GM12878 (cell line): ENCODE results near the gene ERC1. TPM values are rescaled to one million over a fixed set of nuclear protein-coding genes. Genes with fewer than 3 reads are reported as not detected.

Experiments
- ATAC-seq: fragments of 200-7000 bp; cut with Tn5 transposase; 3 replicates; pipeline ENCODE4 v1.9.1; 2020; ENCODE audit warnings: mild to moderate bottlenecking, moderate library complexity
- BruUV-seq: library from RNA; stranded (reverse); fragments of 400-500 nt; replicated peaks from 2 replicates; lab custom pipeline; 2021; lab: Mats Ljungman, UMichigan
- CTCF ChIA-PET: fragments of 300-600 bp; sonication (Branson Sonifier 250); formaldehyde crosslinking; extraction: SDS; loops from one replicate; lab custom pipeline; 2021; ENCODE audit warnings: inconsistent platforms; lab: Yijun Ruan, JAX
- POLR2A ChIA-PET: fragments of 350-600 bp; formaldehyde crosslinking; extraction: SDS; loops from one replicate; lab custom pipeline; 2021; ENCODE audit warnings: inconsistent platforms; lab: Charles Lee
- RAD21 ChIA-PET: fragments of 300-600 bp; sonication (Branson Sonifier 250); formaldehyde crosslinking; loops from one replicate; lab custom pipeline; 2023; ENCODE audit warnings: antibody characterized with exemption; ENCODE audit not compliant: unreplicated experiment; lab: Charles Lee
- SMC1A ChIA-PET: fragments of 300-600 bp; sonication (Branson Sonifier 250); formaldehyde crosslinking; loops from one replicate; lab custom pipeline; 2023; ENCODE audit not compliant: unreplicated experiment, uncharacterized antibody; lab: Charles Lee
- DNase-seq: peaks from one replicate; pipeline ENCODE4 v3.0.0-alpha.2; 2011; ENCODE audit warnings: low read depth, low spot score
- FAIRE-seq: peaks from 3 replicates; lab custom pipeline; 2011; peaks lifted over from hg19 to GRCh38; lab: Jason Lieb, UNC
- H2AFZ ChIP-seq: 2 replicates; pipeline ENCODE4 v1.6.0; 2011; ENCODE audit warnings: low read depth, low read length, control low read depth; ENCODE audit not compliant: control insufficient read depth
- H3K27ac ChIP-seq: 2 replicates; pipeline ENCODE4 v1.5.1; 2011; ENCODE audit warnings: control low read depth; ENCODE audit not compliant: control insufficient read depth, insufficient read depth
- H3K27me3 ChIP-seq, 2 experiments: replicated peaks in 1 of 2; 2 replicates each; pipeline versions ENCODE4 v1.6.0 to v1.6.1; 2011; ENCODE audit warnings: low read length in 1 of 2; ENCODE audit not compliant: control insufficient read depth in 2 of 2, insufficient read depth in 2 of 2
- H3K36me3 ChIP-seq, 2 experiments: 2 replicates each; pipeline ENCODE4 v1.5.1; 2011; ENCODE audit warnings: low read length in 1 of 2; ENCODE audit not compliant: control insufficient read depth in 2 of 2, insufficient read depth in 2 of 2
- H3K4me1 ChIP-seq: 2 replicates; pipeline ENCODE4 v1.6.1; 2011; ENCODE audit warnings: mild to moderate bottlenecking, low read length, moderate library complexity, mixed read lengths; ENCODE audit not compliant: control insufficient read depth, insufficient read depth
- H3K4me2 ChIP-seq: 2 replicates; pipeline ENCODE4 v1.6.0; 2011; ENCODE audit warnings: control low read depth; ENCODE audit not compliant: control insufficient read depth, insufficient read depth
- H3K4me3 ChIP-seq: fragments of 200-600 bp; sonication (generic); 2 replicates; pipeline ENCODE4 v1.5.1; 2016
- H3K79me2 ChIP-seq: 2 replicates; pipeline ENCODE4 v1.6.0; 2011; ENCODE audit warnings: low read length; ENCODE audit not compliant: control insufficient read depth, insufficient read depth
- H3K9ac ChIP-seq: 2 replicates; pipeline ENCODE4 v1.8.0; 2011; ENCODE audit warnings: low read length, control low read depth, mixed read lengths; ENCODE audit not compliant: control insufficient read depth, insufficient read depth
- H3K9me3 ChIP-seq: replicated peaks from 3 replicates; pipeline ENCODE4 v1.5.1; 2011; ENCODE audit warnings: mild to moderate bottlenecking, low read length; ENCODE audit not compliant: control insufficient read depth, insufficient read depth
- H4K20me1 ChIP-seq: 2 replicates; pipeline ENCODE4 v1.6.0; 2011; ENCODE audit not compliant: control insufficient read depth, insufficient read depth
- CEBPB ChIP-seq, 2 experiments: fragments of 150-350 bp in 1 of 2; IDR thresholded peaks; 2 replicates each; pipeline ENCODE4 v1.6.1; 2012 to 2014; ENCODE audit warnings: low read depth in 2 of 2, low read length in 2 of 2, borderline replicate concordance in 1 of 2, inconsistent platforms in 1 of 2
- CHD2 ChIP-seq: IDR thresholded peaks from 2 replicates; pipeline ENCODE4 v1.6.1; 2011; ENCODE audit warnings: low read depth, low read length, improper control_type of control experiment, borderline replicate concordance
- GABPA ChIP-seq: IDR thresholded peaks from 2 replicates; pipeline ENCODE4 v1.6.1; 2014; ENCODE audit warnings: antibody characterized with exemption, low read depth, mild to moderate bottlenecking, inconsistent platforms
- HCFC1 ChIP-seq: fragments of 150-350 bp; IDR thresholded peaks from 2 replicates; pipeline ENCODE4 v1.6.1; 2014; ENCODE audit warnings: low read length
- HSF1 ChIP-seq: fragments of 150-350 bp; IDR thresholded peaks from 2 replicates; pipeline ENCODE4 v1.6.1; 2014; ENCODE audit warnings: mild to moderate bottlenecking, low read depth, low read length
- KLF5 ChIP-seq: fragments of 450-650 bp; IDR thresholded peaks from 2 replicates; pipeline ENCODE4 v1.6.1; 2014; ENCODE audit warnings: mild to moderate bottlenecking; ENCODE audit not compliant: partially characterized antibody
- NR2F1 ChIP-seq: fragments of 450-650 bp; conservative IDR thresholded peaks from 2 replicates; pipeline ENCODE4 v1.6.1; 2017; ENCODE audit warnings: mild to moderate bottlenecking
- SMAD1 ChIP-seq: fragments of 450-650 bp; IDR thresholded peaks from 2 replicates; pipeline ENCODE4 v1.6.1; 2018; ENCODE audit warnings: mild to moderate bottlenecking, low read depth; ENCODE audit not compliant: partially characterized antibody
- ZNF592 ChIP-seq: fragments of 450-650 bp; IDR thresholded peaks from 2 replicates; pipeline ENCODE4 v1.6.1; 2017; ENCODE audit warnings: mild to moderate bottlenecking, moderate library complexity
- ZNF622 ChIP-seq: fragments of 450-650 bp; IDR thresholded peaks from 2 replicates; pipeline ENCODE4 v1.6.1; 2017; ENCODE audit warnings: mild to moderate bottlenecking, inconsistent platforms
- WGBS: methylation state at CpG from one replicate; pipeline ENCODE4 v1.1.6; 2016; ENCODE audit warnings: low lambda C conversion rate; ENCODE audit not compliant: insufficient replicate concordance, insufficient coverage; ENCODE audit errors: missing lambda C conversion rate; 5-methylcytosine and 5-hydroxymethylcytosine counted together
- in situ Hi-C: fragments of 300-500 bp; cut with MboI; formaldehyde crosslinking; loops from 9 replicates; pipeline ENCODE4 v1.14.3; 2018; ENCODE audit warnings: mixed read lengths
- intact Hi-C: fragments of 100-400 bp; cut with micrococcal nuclease; formaldehyde crosslinking; loops from one replicate; pipeline ENCODE4 v1.14.2; 2022; ENCODE audit not compliant: unreplicated experiment
- polyA plus RNA-seq, 11 experiments: library from polyadenylated mRNA; depleted of rRNA in 4 of 11; unstranded in 6 of 11; stranded (reverse) in 5 of 11; fragments of >200 nt; fragmentation: Nextera tagmentation in 4 of 11; fragmentation: Illumina TruSeq in 1 of 11; extraction: Ambion mirVana in 4 of 11; extraction: Trizol in 1 of 11; gene quantifications; 1 replicate in 1 of 11; 2 replicates in 10 of 11; pipeline versions ENCODE4 v1.2.1 to v1.2.3, GENCODE V29; 2011 to 2016; ENCODE audit warnings: inconsistent platforms in 2 of 11, missing spikeins in 2 of 11, low read depth in 1 of 11
- total RNA-seq, 4 experiments: library from RNA; depleted of rRNA in 3 of 4; stranded (reverse); fragments of >200 nt in 3 of 4; fragmentation: Illumina TruSeq in 1 of 4; extraction: Trizol in 1 of 4; gene quantifications; 2 replicates each; pipeline versions ENCODE4 v1.2.1 to v1.2.3, GENCODE V29; 2013 to 2021
- TF ChIP-seq, protein P1 (sequence below): IDR thresholded peaks from 2 replicates; pipeline ENCODE4 v1.6.1; 2012; ENCODE audit warnings: low read depth, low read length, improper control_type of control experiment
- TF ChIP-seq, protein P2 (sequence below): IDR thresholded peaks from 2 replicates; pipeline ENCODE4 v1.6.1; 2011; ENCODE audit warnings: borderline replicate concordance, low read depth, mild to moderate bottlenecking, moderate library complexity, low read length; ENCODE audit not compliant: insufficient read depth, poor library complexity, severe bottlenecking

The ERC1 gene
- total and polyA plus RNA-seq, 10 of the 15 experiments (the other 5 are each of a cell fraction or from before 2014, with no cell fraction given): 0.75 to 8.0 (median 5.0) TPM

DNA sequence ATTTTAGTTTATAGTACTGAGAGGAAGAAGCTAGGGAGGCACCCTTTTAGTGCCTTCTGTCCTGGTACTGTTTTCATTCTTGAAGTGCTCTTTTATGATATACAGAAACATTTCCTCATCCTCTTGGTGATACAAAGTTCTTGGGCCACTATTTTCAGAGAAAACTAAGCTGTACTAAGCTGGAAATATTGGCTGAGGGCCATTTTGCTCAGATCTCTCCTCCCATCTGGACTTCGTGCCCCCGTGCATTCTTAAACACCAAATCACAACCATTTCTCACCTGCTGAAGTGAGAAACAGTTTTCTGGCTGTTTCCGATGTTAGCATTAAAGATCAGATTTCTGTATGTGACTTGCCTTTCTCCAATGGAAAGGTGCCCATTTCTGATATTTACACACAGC, 444.4 kb downstream of the ERC1 start:
- H3K27me3 ChIP-seq: no peaks in the 10 kb centered on the region
- 36% methylated on average over 3 of the region's 3 CpGs for WGBS
- FAIRE-seq: no peak
- in situ Hi-C loops (no loop called here), intact Hi-C loops (no loop called here)
- no peaks in the 10 kb centered on the region for H4K20me1 ChIP-seq
- ChIA-PET POLR2A (interaction anchor here (0.6 to 0.9 kb wide), 2 partner anchors 48 to 92 kb away, joined by 3 read pairs; no protein-coding TSS in a partner anchor), RAD21 (interaction anchor here (1.2 to 1.5 kb wide), 2 partner anchors 9 to 318 kb away, joined by 4 to 5 read pairs; no protein-coding TSS in a partner anchor), CTCF (interaction anchor here (1.3 kb wide), 1 partner anchor 82 kb away, joined by 3 read pairs; no protein-coding TSS in a partner anchor), SMC1A (interaction anchor here (0.6 to 2.0 kb wide), 4 partner anchors 8 to 282 kb away, joined by 4 to 6 read pairs (median 4); no protein-coding TSS in a partner anchor)
- no peak for DNase-seq
- TF ChIP-seq CEBPB (IDR thresholded peaks at IDR 0.05; ENCODE audit: borderline replicate concordance in 1 of 2, low read depth in 2 of 2, low read length in 2 of 2) (no peak), HSF1 (no peak), KLF5 (no peak), ZNF622 (no peak), CHD2 (no peak), GABPA (no peak), HCFC1 (no peak), SMAD1 (no peak), ZNF592 (no peak), NR2F1 (no peak)
- TF ChIP-seq, protein P1, sequence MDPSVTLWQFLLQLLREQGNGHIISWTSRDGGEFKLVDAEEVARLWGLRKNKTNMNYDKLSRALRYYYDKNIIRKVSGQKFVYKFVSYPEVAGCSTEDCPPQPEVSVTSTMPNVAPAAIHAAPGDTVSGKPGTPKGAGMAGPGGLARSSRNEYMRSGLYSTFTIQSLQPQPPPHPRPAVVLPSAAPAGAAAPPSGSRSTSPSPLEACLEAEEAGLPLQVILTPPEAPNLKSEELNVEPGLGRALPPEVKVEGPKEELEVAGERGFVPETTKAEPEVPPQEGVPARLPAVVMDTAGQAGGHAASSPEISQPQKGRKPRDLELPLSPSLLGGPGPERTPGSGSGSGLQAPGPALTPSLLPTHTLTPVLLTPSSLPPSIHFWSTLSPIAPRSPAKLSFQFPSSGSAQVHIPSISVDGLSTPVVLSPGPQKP: no peak
- TF ChIP-seq, protein P2, sequence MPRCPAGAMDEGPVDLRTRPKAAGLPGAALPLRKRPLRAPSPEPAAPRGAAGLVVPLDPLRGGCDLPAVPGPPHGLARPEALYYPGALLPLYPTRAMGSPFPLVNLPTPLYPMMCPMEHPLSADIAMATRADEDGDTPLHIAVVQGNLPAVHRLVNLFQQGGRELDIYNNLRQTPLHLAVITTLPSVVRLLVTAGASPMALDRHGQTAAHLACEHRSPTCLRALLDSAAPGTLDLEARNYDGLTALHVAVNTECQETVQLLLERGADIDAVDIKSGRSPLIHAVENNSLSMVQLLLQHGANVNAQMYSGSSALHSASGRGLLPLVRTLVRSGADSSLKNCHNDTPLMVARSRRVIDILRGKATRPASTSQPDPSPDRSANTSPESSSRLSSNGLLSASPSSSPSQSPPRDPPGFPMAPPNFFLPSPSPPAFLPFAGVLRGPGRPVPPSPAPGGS: no peak
- no peaks in the 10 kb centered on the region for H3K4me1 ChIP-seq
- no peak for ATAC-seq
- no peaks in the 10 kb centered on the region for H3K9me3 ChIP-seq
- H3K9ac ChIP-seq: no peak overlapping the region
- no TSS peak for BruUV-seq
- no peaks in the 10 kb centered on the region for H3K36me3 ChIP-seq
- no peak overlapping the region for H3K4me3 ChIP-seq
- H2AFZ ChIP-seq: no peak overlapping the region
- no peak overlapping the region for H3K27ac ChIP-seq
- H3K79me2 ChIP-seq: no peaks in the 10 kb centered on the region
- no peak overlapping the region for H3K4me2 ChIP-seq
